A549 (cell line): ENCODE measurements around the gene HAND1. TPM values are rescaled to one million over a fixed set of nuclear protein-coding genes. Genes with fewer than 3 reads are reported as not detected.

Experiments used
- ATAC-seq, 2 experiments: fragments of 200-7000 bp in 1 of 2; fragments of >200 bp in 1 of 2; cut with Nextera tagmentation in 1 of 2; cut with Tn5 transposase in 1 of 2; 3 replicates each; pipeline versions ENCODE4 v1.8.0 to v1.9.1; 2018 to 2020; ENCODE audit warnings: mild to moderate bottlenecking in 1 of 2, moderate library complexity in 1 of 2
- CTCF ChIA-PET: fragments of 300-600 bp; sonication (Branson Sonifier 250); formaldehyde crosslinking; extraction: SDS; loops from one replicate; lab custom pipeline; 2021; ENCODE audit warnings: antibody characterized with exemption, inconsistent platforms; lab: Yijun Ruan, JAX
- POLR2A ChIA-PET: fragments of 350-600 bp; formaldehyde crosslinking; extraction: SDS; loops from one replicate; lab custom pipeline; 2021; ENCODE audit warnings: antibody characterized with exemption, inconsistent platforms; lab: Yijun Ruan, JAX
- DNase-seq, 2 experiments: peaks; one replicate each; pipeline versions ENCODE4 v3.0.0 to v3.0.0-alpha.2; 2011 to 2016; ENCODE audit warnings: low read depth in 1 of 2, low spot score in 1 of 2
- FAIRE-seq: peaks from 2 replicates; lab custom pipeline; 2011; peaks lifted over from hg19 to GRCh38; lab: Jason Lieb, UNC
- H3K27ac ChIP-seq, 2 experiments: fragments of >200 bp; sonication (Bioruptor Twin); formaldehyde crosslinking; 3 replicates each; pipeline ENCODE4 v1.5.1; 2016 to 2017
- H3K4me1 ChIP-seq: fragments of >200 bp; sonication (Bioruptor Twin); formaldehyde crosslinking; 3 replicates; pipeline ENCODE4 v1.6.1; 2016
- H3K4me2 ChIP-seq: fragments of >200 bp; sonication (Bioruptor Twin); formaldehyde crosslinking; 3 replicates; pipeline ENCODE4 v1.6.1; 2016
- H3K4me3 ChIP-seq: fragments of >200 bp; sonication (Bioruptor Twin); formaldehyde crosslinking; 3 replicates; pipeline ENCODE4 v1.5.1; 2016
- H3K9me3 ChIP-seq: fragments of >200 bp; sonication (Bioruptor Twin); formaldehyde crosslinking; 3 replicates; pipeline ENCODE4 v1.6.1; 2016
- BHLHE40 ChIP-seq: IDR thresholded peaks from 2 replicates; pipeline ENCODE4 v1.6.1; 2012; ENCODE audit warnings: low read depth, low read length, inconsistent platforms
- CBX2 ChIP-seq: fragments of 200-600 bp; sonication (generic); IDR thresholded peaks from 2 replicates; pipeline ENCODE4 v1.6.1; 2016; ENCODE audit warnings: low read depth, mild to moderate bottlenecking, borderline replicate concordance
- CEBPB ChIP-seq, 2 experiments: fragments of >200 bp in 1 of 2; sonication (Bioruptor Twin) in 1 of 2; formaldehyde crosslinking in 1 of 2; IDR thresholded peaks; 2 replicates each; pipeline ENCODE4 v1.6.1; 2012 to 2016
- CHD2 ChIP-seq: fragments of 150-350 bp; IDR thresholded peaks from 2 replicates; pipeline ENCODE4 v1.6.1; 2014; ENCODE audit warnings: low read length; ENCODE audit not compliant: partially characterized antibody
- CHD4 ChIP-seq: fragments of 200-600 bp; sonication (generic); IDR thresholded peaks from 2 replicates; pipeline ENCODE4 v1.6.1; 2016; ENCODE audit warnings: antibody characterized with exemption, mild to moderate bottlenecking, borderline replicate concordance
- CTCF ChIP-seq: fragments of >200 bp; sonication (Bioruptor Twin); formaldehyde crosslinking; IDR thresholded peaks from 3 replicates; pipeline ENCODE4 v1.5.1; 2016
- E2F6 ChIP-seq: IDR thresholded peaks from 2 replicates; pipeline ENCODE4 v1.6.1; 2012; ENCODE audit warnings: low read depth, borderline replicate concordance
- EHMT2 ChIP-seq: fragments of 200-600 bp; sonication (generic); IDR thresholded peaks from 2 replicates; pipeline ENCODE4 v1.6.1; 2016; ENCODE audit warnings: antibody characterized with exemption, low read depth, mild to moderate bottlenecking, moderate library complexity
- EP300 ChIP-seq, 2 experiments: fragments of >200 bp; sonication (Bioruptor Twin); formaldehyde crosslinking; IDR thresholded peaks; 2 replicates in 1 of 2; 3 replicates in 1 of 2; pipeline ENCODE4 v1.6.1; 2016 to 2017
- FOSB ChIP-seq: fragments of 250-450 bp; sonication (Bioruptor Pico); IDR thresholded peaks from 2 replicates; pipeline ENCODE4 v1.5.0; 2020; ENCODE audit warnings: mild to moderate bottlenecking, moderate library complexity
- HDAC2 ChIP-seq: fragments of 200-600 bp; sonication (generic); IDR thresholded peaks from 2 replicates; pipeline ENCODE4 v1.6.1; 2016
- HOXA7 ChIP-seq: fragments of 250-450 bp; sonication (Bioruptor Pico); IDR thresholded peaks from 2 replicates; pipeline ENCODE4 v1.5.0; 2020; ENCODE audit warnings: mild to moderate bottlenecking, moderate library complexity
- HOXB13 ChIP-seq: fragments of 250-450 bp; sonication (Bioruptor Pico); IDR thresholded peaks from 2 replicates; pipeline ENCODE4 v1.5.0; 2020; ENCODE audit warnings: low read depth, mild to moderate bottlenecking, moderate library complexity
- HOXB5 ChIP-seq: fragments of 250-450 bp; sonication (Bioruptor Pico); IDR thresholded peaks from 2 replicates; pipeline ENCODE4 v1.5.0; 2020; ENCODE audit warnings: mild to moderate bottlenecking, moderate library complexity
- MAZ ChIP-seq: fragments of 150-350 bp; IDR thresholded peaks from 2 replicates; pipeline ENCODE4 v1.6.1; 2014; ENCODE audit warnings: antibody characterized with exemption, low read depth, low read length, borderline replicate concordance
- NPAS2 ChIP-seq: fragments of 250-450 bp; sonication (Bioruptor Pico); IDR thresholded peaks from 2 replicates; pipeline ENCODE4 v1.8.0; 2022; ENCODE audit warnings: mild to moderate bottlenecking, moderate library complexity, borderline replicate concordance
- POLR2A ChIP-seq: IDR thresholded peaks from 2 replicates; pipeline ENCODE4 v1.6.1; 2012; ENCODE audit warnings: mild to moderate bottlenecking, low read length
- RAD21 ChIP-seq, 2 experiments: fragments of >200 bp in 1 of 2; sonication (Bioruptor Twin) in 1 of 2; formaldehyde crosslinking in 1 of 2; IDR thresholded peaks in 1 of 2; conservative IDR thresholded peaks in 1 of 2; 2 replicates in 1 of 2; 3 replicates in 1 of 2; pipeline ENCODE4 v1.6.1; 2012 to 2018; ENCODE audit warnings: inconsistent platforms in 1 of 2
- RCOR1 ChIP-seq: fragments of 150-350 bp; IDR thresholded peaks from 2 replicates; pipeline ENCODE4 v1.6.1; 2014; ENCODE audit warnings: antibody characterized with exemption, low read length, low read depth
- REST ChIP-seq: fragments of 200-600 bp; sonication (generic); IDR thresholded peaks from 2 replicates; pipeline ENCODE4 v1.6.1; 2016; ENCODE audit warnings: antibody characterized with exemption, mild to moderate bottlenecking, moderate library complexity
- RNF2 ChIP-seq: fragments of 200-600 bp; sonication (generic); IDR thresholded peaks from 2 replicates; pipeline ENCODE4 v1.6.1; 2016; ENCODE audit warnings: low read depth, mild to moderate bottlenecking, antibody characterized with exemption, moderate library complexity, borderline replicate concordance
- SREBF2 ChIP-seq: fragments of 450-650 bp; IDR thresholded peaks from 2 replicates; pipeline ENCODE4 v1.6.1; 2014; ENCODE audit warnings: mild to moderate bottlenecking, moderate library complexity
- ZC3H11A ChIP-seq: fragments of 450-650 bp; IDR thresholded peaks from 2 replicates; pipeline ENCODE4 v1.6.1; 2014; ENCODE audit warnings: antibody characterized with exemption, mild to moderate bottlenecking
- WGBS: methylation state at CpG from one replicate; pipeline ENCODE4 v1.1.6; 2017; ENCODE audit errors: missing lambda C conversion rate; 5-methylcytosine and 5-hydroxymethylcytosine counted together
- polyA plus RNA-seq, 4 experiments: library from polyadenylated mRNA; depleted of rRNA in 3 of 4; stranded (reverse); fragments of >200 nt; fragmentation: RNase III in 1 of 4; extraction: RNeasy Plus Mini Kit Qiagen cat#74134 plus additional on column Dnase treatment in 1 of 4; gene quantifications; 2 replicates in 3 of 4; 3 replicates in 1 of 4; pipeline ENCODE4 v1.2.3, GENCODE V29; 2011 to 2017

HAND1 gene
- polyA plus RNA-seq, 2 of the 4 experiments (the other 2 are of a cell fraction): 0.04 TPM; not detected in 1

- Histone ChIP-seq H3K4me3 (no peak overlapping the region), H3K4me1 (no peaks in the 10 kb centered on the region), H3K4me2 (no peak overlapping the region), H3K27ac (no peak overlapping the region), H3K9me3 (no peaks in the 10 kb centered on the region)
- 93% methylated on average over 1 of the region's 1 CpG for WGBS
- ATAC-seq (no peak), FAIRE-seq (no peak), DNase-seq (no peak)
- TF ChIP-seq HOXA7 (CRISPR knock-in tag): no peak
- TF ChIP-seq CHD2: no peak
- no peak for TF ChIP-seq RCOR1
- no peak for TF ChIP-seq EP300 (IDR thresholded peaks at IDR 0.05)
- TF ChIP-seq POLR2A: no peak
- TF ChIP-seq ZC3H11A: no peak
- TF ChIP-seq BHLHE40: no peak
- TF ChIP-seq CEBPB (IDR thresholded peaks at IDR 0.05): no peak
- no peak for TF ChIP-seq RAD21 (conservative IDR thresholded peaks at IDR 0.05 in 1 of 2, IDR thresholded peaks at IDR 0.05 in 1 of 2)
- no peak for TF ChIP-seq SREBF2
- no peak for TF ChIP-seq MAZ
- no peak for TF ChIP-seq CBX2
- TF ChIP-seq EHMT2: no peak
- TF ChIP-seq HDAC2: no peak
- TF ChIP-seq CTCF: no peak
- no peak for TF ChIP-seq CHD4
- TF ChIP-seq REST: no peak
- TF ChIP-seq RNF2: no peak
- ChIA-PET CTCF (interaction anchor here (0.5 to 2.3 kb wide), 2 partner anchors 8 to 154 kb away, joined by 3 to 8 read pairs; no protein-coding TSS in a partner anchor), POLR2A (no interaction called here)
Measured at GRCh38 chr5:154429341-154429740, 48.7 kb downstream of the HAND1 start.

- Histone ChIP-seq H3K27ac (no peak overlapping the region), H3K4me2 (no peak overlapping the region)
- DNase-seq: no peak
- WGBS: 82% methylated on average over 3 of the region's 3 CpGs
- ATAC-seq: no peak
- no peak for FAIRE-seq
- POLR2A ChIA-PET: no interaction called here
- TF ChIP-seq CHD4 (no peak), EHMT2 (no peak), FOSB (CRISPR knock-in tag) (no peak), NPAS2 (CRISPR knock-in tag) (no peak), CTCF (no peak), E2F6 (no peak), HOXB13 (CRISPR knock-in tag) (no peak), HOXB5 (CRISPR knock-in tag) (no peak), REST (no peak)
- TF ChIP-seq, all 56 proteins: peak for 0
- no peaks in the 10 kb centered on the region for H3K4me1 ChIP-seq
- no peaks in the 10 kb centered on the region for H3K9me3 ChIP-seq
- H3K4me3 ChIP-seq: no peak overlapping the region
- CTCF ChIA-PET: no interaction called here
Measured at GRCh38 chr5:154428208-154428607, 49.8 kb downstream of the HAND1 start.
